ENCODE results near the gene ISCU. TPM values are rescaled to one million over a fixed set of nuclear protein-coding genes. Genes with fewer than 3 reads are reported as not detected.

Gene ISCU
- total and polyA plus RNA-seq, 9 of the 15 experiments (the other 6 are each of a cell fraction or from before 2014, with no cell fraction given) = 15.9 to 92.5 (median 77.3) TPM

DNA sequence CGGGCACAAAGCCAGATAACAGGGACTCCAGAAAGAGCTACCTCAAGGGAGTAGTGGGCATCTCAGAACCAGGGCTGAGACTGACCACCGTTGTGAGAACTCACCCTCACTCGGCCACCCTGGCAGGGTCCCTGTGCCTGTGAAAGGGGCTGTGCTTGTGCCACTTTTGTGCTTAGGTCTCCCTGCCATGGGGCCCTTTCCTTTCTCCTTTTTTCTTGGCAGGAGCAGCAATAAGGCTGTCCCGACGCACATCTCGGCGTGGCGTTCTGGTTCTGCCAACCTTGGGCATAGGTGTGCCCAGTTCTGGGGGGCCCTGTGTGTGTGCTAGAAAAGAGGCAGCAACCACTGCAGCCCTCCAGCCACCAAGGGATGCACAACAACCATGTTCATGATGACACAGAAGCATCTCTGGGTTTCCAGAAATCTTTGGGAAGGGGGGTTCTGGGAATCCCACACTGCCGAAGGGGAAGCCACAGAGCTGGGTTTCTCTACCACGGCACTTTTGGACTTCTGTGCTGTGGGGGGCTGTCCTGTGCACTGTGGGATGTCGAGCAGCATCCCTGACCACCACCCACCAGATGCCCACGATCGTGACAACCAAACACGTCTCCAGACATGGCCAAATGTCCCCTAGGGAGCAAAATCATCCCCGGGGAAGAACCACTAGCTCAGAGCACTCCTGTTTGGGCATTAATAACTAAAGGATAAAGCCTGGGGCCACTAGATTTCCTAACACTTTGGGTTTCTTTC, 48.6 kb downstream of the ISCU start:
- no peak overlapping the region for H3K27ac ChIP-seq (ENCODE audit: extremely low read depth, low read depth, low read length)
- 30% methylated on average over 10 of the region's 15 CpGs for WGBS (ENCODE audit: insufficient coverage, low coverage, missing lambda C conversion rate)
- POLR2A ChIA-PET = interaction anchor here (0.7 kb wide), 1 partner anchor 118 kb away, joined by 3 read pairs; no protein-coding TSS in a partner anchor
- FAIRE-seq (no peak), DNase-seq (ENCODE audit: extremely low read depth in 1 of 4, low spot score in 3 of 4) (no peak), ATAC-seq (no peak)
- H3K4me1 ChIP-seq (replicated peaks in 1 of 2; ENCODE audit: control insufficient read depth in 2 of 2, insufficient read depth in 2 of 2, low read length in 2 of 2) = peaks cover 9 to 16% of the 10 kb centered on the region in 2 experiments
- no peak overlapping the region for H2AFZ ChIP-seq (ENCODE audit: low read depth, low read length)
- no peaks in the 10 kb centered on the region for H3K79me2 ChIP-seq (ENCODE audit: control insufficient read depth, insufficient read depth, low read length)
- no peak for TF ChIP-seq FOSL1 (tag; conservative IDR thresholded peaks at IDR 0.05)
- no peak for TF ChIP-seq KAT8 (IDR thresholded peaks at IDR 0.05; ENCODE audit: low read depth)
- TF ChIP-seq SMARCA4 (IDR thresholded peaks at IDR 0.05) = no peak
- TF ChIP-seq HEY1 (CRISPR knock-in tag; IDR thresholded peaks at IDR 0.05; ENCODE audit: borderline replicate concordance) = no peak
- TF ChIP-seq NR3C1 (CRISPR knock-in tag; IDR thresholded peaks at IDR 0.05) = no peak
- no peak for TF ChIP-seq ZBTB8A (IDR thresholded peaks at IDR 0.05; ENCODE audit: partially characterized antibody)
- TF ChIP-seq, protein P1, sequence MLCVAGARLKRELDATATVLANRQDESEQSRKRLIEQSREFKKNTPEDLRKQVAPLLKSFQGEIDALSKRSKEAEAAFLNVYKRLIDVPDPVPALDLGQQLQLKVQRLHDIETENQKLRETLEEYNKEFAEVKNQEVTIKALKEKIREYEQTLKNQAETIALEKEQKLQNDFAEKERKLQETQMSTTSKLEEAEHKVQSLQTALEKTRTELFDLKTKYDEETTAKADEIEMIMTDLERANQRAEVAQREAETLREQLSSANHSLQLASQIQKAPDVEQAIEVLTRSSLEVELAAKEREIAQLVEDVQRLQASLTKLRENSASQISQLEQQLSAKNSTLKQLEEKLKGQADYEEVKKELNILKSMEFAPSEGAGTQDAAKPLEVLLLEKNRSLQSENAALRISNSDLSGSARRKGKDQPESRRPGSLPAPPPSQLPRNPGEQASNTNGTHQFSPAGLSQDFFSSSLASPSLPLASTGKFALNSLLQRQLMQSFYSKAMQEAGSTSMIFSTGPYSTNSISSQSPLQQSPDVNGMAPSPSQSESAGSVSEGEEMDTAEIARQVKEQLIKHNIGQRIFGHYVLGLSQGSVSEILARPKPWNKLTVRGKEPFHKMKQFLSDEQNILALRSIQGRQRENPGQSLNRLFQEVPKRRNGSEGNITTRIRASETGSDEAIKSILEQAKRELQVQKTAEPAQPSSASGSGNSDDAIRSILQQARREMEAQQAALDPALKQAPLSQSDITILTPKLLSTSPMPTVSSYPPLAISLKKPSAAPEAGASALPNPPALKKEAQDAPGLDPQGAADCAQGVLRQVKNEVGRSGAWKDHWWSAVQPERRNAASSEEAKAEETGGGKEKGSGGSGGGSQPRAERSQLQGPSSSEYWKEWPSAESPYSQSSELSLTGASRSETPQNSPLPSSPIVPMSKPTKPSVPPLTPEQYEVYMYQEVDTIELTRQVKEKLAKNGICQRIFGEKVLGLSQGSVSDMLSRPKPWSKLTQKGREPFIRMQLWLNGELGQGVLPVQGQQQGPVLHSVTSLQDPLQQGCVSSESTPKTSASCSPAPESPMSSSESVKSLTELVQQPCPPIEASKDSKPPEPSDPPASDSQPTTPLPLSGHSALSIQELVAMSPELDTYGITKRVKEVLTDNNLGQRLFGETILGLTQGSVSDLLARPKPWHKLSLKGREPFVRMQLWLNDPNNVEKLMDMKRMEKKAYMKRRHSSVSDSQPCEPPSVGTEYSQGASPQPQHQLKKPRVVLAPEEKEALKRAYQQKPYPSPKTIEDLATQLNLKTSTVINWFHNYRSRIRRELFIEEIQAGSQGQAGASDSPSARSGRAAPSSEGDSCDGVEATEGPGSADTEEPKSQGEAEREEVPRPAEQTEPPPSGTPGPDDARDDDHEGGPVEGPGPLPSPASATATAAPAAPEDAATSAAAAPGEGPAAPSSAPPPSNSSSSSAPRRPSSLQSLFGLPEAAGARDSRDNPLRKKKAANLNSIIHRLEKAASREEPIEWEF (CRISPR knock-in tag; IDR thresholded peaks at IDR 0.05) = no peak
- TF ChIP-seq MYNN (IDR thresholded peaks at IDR 0.05) = no peak
- TF ChIP-seq MYNN (CRISPR knock-in tag; IDR thresholded peaks at IDR 0.05) = no peak
- TF ChIP-seq, protein P2, sequence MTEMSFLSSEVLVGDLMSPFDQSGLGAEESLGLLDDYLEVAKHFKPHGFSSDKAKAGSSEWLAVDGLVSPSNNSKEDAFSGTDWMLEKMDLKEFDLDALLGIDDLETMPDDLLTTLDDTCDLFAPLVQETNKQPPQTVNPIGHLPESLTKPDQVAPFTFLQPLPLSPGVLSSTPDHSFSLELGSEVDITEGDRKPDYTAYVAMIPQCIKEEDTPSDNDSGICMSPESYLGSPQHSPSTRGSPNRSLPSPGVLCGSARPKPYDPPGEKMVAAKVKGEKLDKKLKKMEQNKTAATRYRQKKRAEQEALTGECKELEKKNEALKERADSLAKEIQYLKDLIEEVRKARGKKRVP (CRISPR knock-in tag; IDR thresholded peaks at IDR 0.05) = no peak
- TF ChIP-seq, protein P3, sequence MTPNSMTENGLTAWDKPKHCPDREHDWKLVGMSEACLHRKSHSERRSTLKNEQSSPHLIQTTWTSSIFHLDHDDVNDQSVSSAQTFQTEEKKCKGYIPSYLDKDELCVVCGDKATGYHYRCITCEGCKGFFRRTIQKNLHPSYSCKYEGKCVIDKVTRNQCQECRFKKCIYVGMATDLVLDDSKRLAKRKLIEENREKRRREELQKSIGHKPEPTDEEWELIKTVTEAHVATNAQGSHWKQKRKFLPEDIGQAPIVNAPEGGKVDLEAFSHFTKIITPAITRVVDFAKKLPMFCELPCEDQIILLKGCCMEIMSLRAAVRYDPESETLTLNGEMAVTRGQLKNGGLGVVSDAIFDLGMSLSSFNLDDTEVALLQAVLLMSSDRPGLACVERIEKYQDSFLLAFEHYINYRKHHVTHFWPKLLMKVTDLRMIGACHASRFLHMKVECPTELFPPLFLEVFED (CRISPR knock-in tag; conservative IDR thresholded peaks at IDR 0.05) = no peak
- H3K9me3 ChIP-seq (replicated peaks; ENCODE audit: control insufficient read depth, insufficient read depth, low read depth, low read length) = no peaks in the 10 kb centered on the region
- in situ Hi-C loops (cut with MboI) (no loop called here), intact Hi-C loops (cut with micrococcal nuclease) (no loop called here)
- 0 out of 4 replicates have a peak overlapping the region, but pooled peaks of 1 of the 2 experiments have one; percentile 36 for H3K9ac ChIP-seq (ENCODE audit: insufficient read depth in 1 of 2, low read depth in 2 of 2, low read length in 2 of 2)
- H3K27me3 ChIP-seq (ENCODE audit: control insufficient read depth in 2 of 2, insufficient read depth in 2 of 2, low read length in 2 of 2) = no peaks in the 10 kb centered on the region
- H3K4me3 ChIP-seq = no peak overlapping the region
- H3K36me3 ChIP-seq (ENCODE audit: control insufficient read depth, insufficient read depth, low read length) = no peaks in the 10 kb centered on the region
- BruUV-seq (replicated peaks) = no TSS peak
- no peaks in the 10 kb centered on the region for H4K20me1 ChIP-seq (replicated peaks; ENCODE audit: control insufficient read depth, insufficient read depth, low read length)
- CTCF ChIA-PET (ENCODE audit: low intra/inter-chr PET ratio) = no interaction called here
- no peaks in the 10 kb centered on the region for H3K9me1 ChIP-seq (ENCODE audit: control insufficient read depth, insufficient read depth, low read length)
- no peak overlapping the region for H3K4me2 ChIP-seq (ENCODE audit: insufficient read depth, low read length)
